Measurements from ENCODE around the gene KRT85. TPM values are rescaled to one million over a fixed set of nuclear protein-coding genes. Genes with fewer than 3 reads are reported as not detected.

KRT85 gene
- total and polyA plus RNA-seq, 8 donors, result not detected

DNA sequence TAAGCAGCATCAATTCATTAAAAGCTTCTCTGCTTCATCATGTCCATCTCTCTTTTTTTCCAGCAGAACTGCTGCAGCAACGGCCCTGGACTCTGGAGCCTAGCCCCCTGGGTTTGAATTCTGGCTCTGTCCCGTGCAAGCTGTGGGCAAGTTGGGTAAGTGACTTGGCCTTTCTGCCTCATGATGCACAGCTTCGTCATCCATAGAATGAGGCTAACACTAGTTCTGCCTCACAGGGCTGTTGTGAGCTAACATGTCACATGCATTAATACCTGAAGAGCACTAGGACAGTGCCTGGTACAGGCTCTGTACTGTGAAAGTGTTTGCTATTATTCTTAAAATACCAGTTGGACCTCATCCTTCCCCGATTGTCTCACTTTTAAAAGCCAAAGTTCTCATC lies 34.6 kb upstream of the KRT85 start:
- DNase-seq, result no peak
- TF ChIP-seq, protein P1, sequence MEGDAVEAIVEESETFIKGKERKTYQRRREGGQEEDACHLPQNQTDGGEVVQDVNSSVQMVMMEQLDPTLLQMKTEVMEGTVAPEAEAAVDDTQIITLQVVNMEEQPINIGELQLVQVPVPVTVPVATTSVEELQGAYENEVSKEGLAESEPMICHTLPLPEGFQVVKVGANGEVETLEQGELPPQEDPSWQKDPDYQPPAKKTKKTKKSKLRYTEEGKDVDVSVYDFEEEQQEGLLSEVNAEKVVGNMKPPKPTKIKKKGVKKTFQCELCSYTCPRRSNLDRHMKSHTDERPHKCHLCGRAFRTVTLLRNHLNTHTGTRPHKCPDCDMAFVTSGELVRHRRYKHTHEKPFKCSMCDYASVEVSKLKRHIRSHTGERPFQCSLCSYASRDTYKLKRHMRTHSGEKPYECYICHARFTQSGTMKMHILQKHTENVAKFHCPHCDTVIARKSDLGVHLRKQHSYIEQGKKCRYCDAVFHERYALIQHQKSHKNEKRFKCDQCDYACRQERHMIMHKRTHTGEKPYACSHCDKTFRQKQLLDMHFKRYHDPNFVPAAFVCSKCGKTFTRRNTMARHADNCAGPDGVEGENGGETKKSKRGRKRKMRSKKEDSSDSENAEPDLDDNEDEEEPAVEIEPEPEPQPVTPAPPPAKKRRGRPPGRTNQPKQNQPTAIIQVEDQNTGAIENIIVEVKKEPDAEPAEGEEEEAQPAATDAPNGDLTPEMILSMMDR (IDR thresholded peaks at IDR 0.05), result no peak

GRCh38 chr12:52401526-52401925 lies 34.2 kb upstream of the KRT85 start:
- Histone ChIP-seq H3K4me1 (no peaks in the 10 kb centered on the region), H3K9me3 (no peaks in the 10 kb centered on the region), H3K36me3 (no peaks in the 10 kb centered on the region), H3K27ac (no peak overlapping the region), H3K4me3 (no peak overlapping the region), H3K27me3 (no peaks in the 10 kb centered on the region)
- DNase-seq (no peak), FAIRE-seq (no peak), ATAC-seq (no peak)
- TF ChIP-seq, protein P1 (IDR thresholded peaks at IDR 0.05), result no peak
- WGBS, 2 donors, result 84 to 89% methylated on average over 5 of the region's 5 CpGs
- intact Hi-C loops (cut with DNase I), result no loop called here

More for the DNA sequence above, 34.6 kb upstream of the KRT85 start:
- no peaks in the 10 kb centered on the region for H3K36me3 ChIP-seq
- FAIRE-seq (no peak), ATAC-seq (no peak)
- H3K27ac ChIP-seq, result no peak overlapping the region
- intact Hi-C loops (cut with DNase I), result no loop called here
- H3K4me1 ChIP-seq, result no peaks in the 10 kb centered on the region
- 74 to 79% methylated on average over 4 of the region's 4 CpGs for WGBS, 2 donors
- H3K9me3 ChIP-seq, result no peaks in the 10 kb centered on the region
- no peaks in the 10 kb centered on the region for H3K27me3 ChIP-seq
- H3K4me3 ChIP-seq, result no peak overlapping the region

DNA sequence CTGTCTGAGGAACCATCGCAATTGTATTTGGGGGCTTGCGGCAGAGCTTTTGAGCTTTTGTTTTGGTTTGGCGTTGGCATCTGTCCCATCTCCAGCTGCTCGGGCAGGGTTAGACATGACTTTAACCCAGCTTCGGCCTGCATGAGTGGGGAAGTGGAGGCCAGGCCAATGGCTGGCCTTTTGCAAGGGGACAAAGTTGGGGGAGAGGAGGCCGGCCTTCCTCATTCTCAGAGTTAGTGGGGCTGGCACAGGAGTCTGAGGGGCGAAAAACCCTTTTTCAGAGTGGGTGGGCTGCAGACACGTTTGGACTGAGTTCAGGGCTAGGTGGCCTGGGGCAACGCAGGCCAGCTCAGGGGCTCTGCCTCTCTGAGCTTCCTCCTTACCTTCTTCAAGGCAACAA lies 33.6 kb upstream of the KRT85 start:
- intact Hi-C loops (cut with DNase I), result no loop called here
- FAIRE-seq, result no peak

DNA sequence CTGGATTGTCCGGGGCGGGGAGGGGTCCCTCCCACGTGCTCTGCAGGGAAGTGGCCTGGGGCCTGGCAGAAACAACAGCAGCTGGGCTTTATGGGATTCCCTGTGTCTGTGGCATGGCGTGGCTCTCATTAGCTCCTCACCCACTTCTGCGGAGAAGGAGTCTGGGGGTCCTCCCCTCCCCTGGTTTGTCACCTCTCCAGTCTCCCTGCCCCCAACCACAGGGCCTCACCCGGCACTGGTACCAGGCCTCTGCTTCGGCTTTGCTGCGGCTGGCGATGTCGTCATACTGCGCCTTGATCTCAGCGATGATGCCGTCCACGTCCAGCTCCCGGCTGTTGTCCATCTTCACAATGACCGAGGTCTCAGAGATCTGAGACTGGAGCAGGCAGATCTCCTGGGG lies 32.5 kb upstream of the KRT85 start:
- Histone ChIP-seq H3K4me3 (no peak overlapping the region), H3K9me3 (no peaks in the 10 kb centered on the region), H3K36me3 (no peaks in the 10 kb centered on the region), H3K4me1 (no peaks in the 10 kb centered on the region), H3K27me3 (no peaks in the 10 kb centered on the region), H3K27ac (no peak overlapping the region)
- ATAC-seq, result no peak
- no peak for FAIRE-seq
- no peak for DNase-seq
- TF ChIP-seq, protein P1 (IDR thresholded peaks at IDR 0.05), result no peak
- WGBS, 2 donors, result 90 to 92% methylated on average over 16 of the region's 16 CpGs
- intact Hi-C loops (cut with DNase I), result loop anchor here in 1 of 3 donors (10.0 kb wide), 1 partner anchor 95 kb away; the partner anchor contains the start of gene KRT6A

More for the DNA sequence above, 33.6 kb upstream of the KRT85 start:
- DNase-seq (no peak), ATAC-seq (no peak)
- Histone ChIP-seq H3K9me3 (no peaks in the 10 kb centered on the region), H3K27ac (no peak overlapping the region), H3K27me3 (no peaks in the 10 kb centered on the region), H3K36me3 (no peaks in the 10 kb centered on the region), H3K4me3 (no peak overlapping the region), H3K4me1 (no peaks in the 10 kb centered on the region)
- WGBS, 2 donors, result 86 to 89% methylated on average over 9 of the region's 9 CpGs
- TF ChIP-seq, protein P1 (IDR thresholded peaks at IDR 0.05), result no peak

DNA sequence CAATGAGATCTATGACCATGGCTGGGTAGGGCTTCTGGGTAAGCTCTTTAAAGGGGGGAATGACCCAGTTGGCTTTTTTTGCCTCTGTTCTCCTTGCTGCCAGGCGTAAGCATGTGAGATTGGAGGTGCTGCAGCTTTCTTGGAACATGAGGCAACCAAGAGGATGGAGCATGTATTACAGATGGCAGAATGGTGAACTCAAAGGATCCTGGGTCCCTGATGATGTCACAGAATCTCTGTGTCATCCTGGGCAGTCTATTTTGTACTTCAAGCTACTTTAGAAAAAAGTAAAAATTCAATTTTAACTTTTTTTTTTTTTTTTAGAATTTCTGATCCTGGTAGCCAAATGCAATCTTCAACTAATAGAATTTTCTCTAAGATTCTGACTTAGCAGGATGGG lies 30.9 kb upstream of the KRT85 start:
- intact Hi-C loops (cut with DNase I), result loop anchor here in 1 of 3 donors (10.0 kb wide), 1 partner anchor 97 kb away; the partner anchor contains the start of gene KRT6A
- Histone ChIP-seq H3K9me3 (no peaks in the 10 kb centered on the region), H3K27me3 (no peaks in the 10 kb centered on the region), H3K27ac (no peak overlapping the region), H3K4me3 (no peak overlapping the region), H3K4me1 (no peaks in the 10 kb centered on the region), H3K36me3 (no peaks in the 10 kb centered on the region)
- 83 to 93% methylated on average over 1 of the region's 1 CpG for WGBS, 2 donors
- TF ChIP-seq, protein P1 (IDR thresholded peaks at IDR 0.05), result no peak
- ATAC-seq (no peak), FAIRE-seq (no peak), DNase-seq (no peak)

Measured in pancreas (tissue), 10 donors.